Right lobe of liver (tissue), 6 donors: ENCODE results near the gene JAKMIP1. TPM values are rescaled to one million over a fixed set of nuclear protein-coding genes. Genes with fewer than 3 reads are reported as not detected.

Source experiments
- ATAC-seq, 4 donors: fragments of 200-7000 bp; cut with Tn5 transposase; one replicate each; pipeline ENCODE4 v1.9.1; 2020; ENCODE audit warnings: mild to moderate bottlenecking in 4 of 4, moderate library complexity in 4 of 4
- DNase-seq, 3 donors: peaks; one replicate each; pipeline ENCODE4 v3.0.0-alpha.2; 2020
- H3K27ac ChIP-seq, 3 donors: fragments of 200-600 bp; one replicate each; pipeline ENCODE4 v1.8.0; 2022
- H3K27me3 ChIP-seq, 2 donors: fragments of 200-600 bp; one replicate each; pipeline ENCODE4 v1.8.0; 2022
- H3K36me3 ChIP-seq, 4 donors: fragments of 200-600 bp; sonication (generic) in 1 of 4; one replicate each; pipeline versions ENCODE4 v1.5.1 to v1.8.0; 2017 to 2022; ENCODE audit warnings: control low read depth in 1 of 4
- H3K4me1 ChIP-seq, 4 donors: fragments of 200-600 bp; sonication (generic) in 1 of 4; one replicate each; pipeline versions ENCODE4 v1.5.1 to v1.8.0; 2017 to 2022; ENCODE audit warnings: control low read depth in 1 of 4
- H3K4me3 ChIP-seq, 3 donors: fragments of 200-600 bp; one replicate each; pipeline ENCODE4 v1.8.0; 2022
- H3K9me3 ChIP-seq, 4 donors: fragments of 200-600 bp; sonication (generic) in 1 of 4; one replicate each; pipeline versions ENCODE4 v1.5.1 to v1.8.0; 2017 to 2022; ENCODE audit warnings: control low read depth in 1 of 4
- POLR2A ChIP-seq: fragments of 450-650 bp; IDR thresholded peaks from one replicate; pipeline ENCODE4 v1.6.1; 2017; ENCODE audit warnings: antibody characterized with exemption, mild to moderate bottlenecking
- WGBS: methylation state at CpG from one replicate; pipeline ENCODE4 v1.1.6; 2018; ENCODE audit warnings: low coverage, low lambda C conversion rate; ENCODE audit not compliant: insufficient coverage; ENCODE audit errors: missing lambda C conversion rate; 5-methylcytosine and 5-hydroxymethylcytosine counted together
- intact Hi-C, 2 donors: fragments of 100-400 bp; cut with DNase I; formaldehyde crosslinking; loops; one replicate each; pipeline versions ENCODE4 v1.11.2 to v1.14.1; 2022
- total RNA-seq, 6 experiments: library from RNA; depleted of rRNA in 2 of 6; stranded (reverse); fragments of >200 nt in 2 of 6; fragmentation: NEBNext Ultra II Directional in 3 of 6; extraction: Animal tissue kit (Norgen Biotek cat#: 25700) in 3 of 6; gene quantifications; one replicate each; pipeline versions ENCODE4 v1.1.0 to v1.2.4, GENCODE V29; 2016 to 2023
- TF ChIP-seq, protein P1 (sequence below), 4 donors: fragments of 200-600 bp in 3 of 4; fragments of 450-650 bp in 1 of 4; IDR thresholded peaks; one replicate each; pipeline versions ENCODE4 v1.5.1 to v1.8.0; 2016 to 2022; ENCODE audit warnings: antibody characterized with exemption in 4 of 4, mild to moderate bottlenecking in 2 of 4
- donor health status: DM: no; HTN: yes; CAD: no.
- donor health status: DM: no; HTN: no; CAD: no.
- donor health status: DM: no; HTN: no; CAD: no.
- donor health status: DM: no; HTN: yes; CAD: no.
- donor health status: DM: no; HTN: yes; CAD: no.

JAKMIP1 gene
- total RNA-seq, 6 experiments from 2014 or later = 0.12 TPM; not detected in 5

- ATAC-seq = no peak
- no peaks in the 10 kb centered on the region for H3K4me1 ChIP-seq
- intact Hi-C loops = no loop called here
- no peak overlapping the region for H3K27ac ChIP-seq
- TF ChIP-seq, protein P1, sequence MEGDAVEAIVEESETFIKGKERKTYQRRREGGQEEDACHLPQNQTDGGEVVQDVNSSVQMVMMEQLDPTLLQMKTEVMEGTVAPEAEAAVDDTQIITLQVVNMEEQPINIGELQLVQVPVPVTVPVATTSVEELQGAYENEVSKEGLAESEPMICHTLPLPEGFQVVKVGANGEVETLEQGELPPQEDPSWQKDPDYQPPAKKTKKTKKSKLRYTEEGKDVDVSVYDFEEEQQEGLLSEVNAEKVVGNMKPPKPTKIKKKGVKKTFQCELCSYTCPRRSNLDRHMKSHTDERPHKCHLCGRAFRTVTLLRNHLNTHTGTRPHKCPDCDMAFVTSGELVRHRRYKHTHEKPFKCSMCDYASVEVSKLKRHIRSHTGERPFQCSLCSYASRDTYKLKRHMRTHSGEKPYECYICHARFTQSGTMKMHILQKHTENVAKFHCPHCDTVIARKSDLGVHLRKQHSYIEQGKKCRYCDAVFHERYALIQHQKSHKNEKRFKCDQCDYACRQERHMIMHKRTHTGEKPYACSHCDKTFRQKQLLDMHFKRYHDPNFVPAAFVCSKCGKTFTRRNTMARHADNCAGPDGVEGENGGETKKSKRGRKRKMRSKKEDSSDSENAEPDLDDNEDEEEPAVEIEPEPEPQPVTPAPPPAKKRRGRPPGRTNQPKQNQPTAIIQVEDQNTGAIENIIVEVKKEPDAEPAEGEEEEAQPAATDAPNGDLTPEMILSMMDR (IDR thresholded peaks at IDR 0.05) = no peak
- no peak for TF ChIP-seq POLR2A
- DNase-seq = no peak
- no peaks in the 10 kb centered on the region for H3K9me3 ChIP-seq
- H3K27me3 ChIP-seq = no peaks in the 10 kb centered on the region
- H3K4me3 ChIP-seq = no peak overlapping the region
- H3K36me3 ChIP-seq = no peaks in the 10 kb centered on the region
- 60% methylated on average over 1 of the region's 20 CpGs for WGBS
Observed at GRCh38 chr4:6021831-6022606, 178.3 kb downstream of the JAKMIP1 start.

DNA sequence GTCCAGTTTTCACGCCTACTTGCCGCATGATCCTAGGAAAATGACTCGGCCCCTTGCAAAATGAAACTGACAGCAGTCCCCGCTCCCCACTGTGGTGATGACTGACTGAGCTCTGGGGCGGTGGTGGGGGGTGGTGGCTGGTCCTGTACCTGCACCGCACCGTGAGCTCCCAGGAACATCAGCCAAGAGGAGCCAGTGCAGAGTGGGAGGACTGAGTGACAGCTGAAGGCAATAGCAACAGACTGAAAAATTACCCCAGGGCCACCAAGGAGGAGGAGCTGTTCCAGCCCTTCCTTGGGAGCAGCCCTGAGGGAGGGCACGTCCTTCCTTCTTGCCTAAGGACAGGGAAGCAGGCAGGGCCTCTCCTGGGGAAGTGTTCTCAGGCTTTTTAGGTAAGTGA, 179.7 kb downstream of the JAKMIP1 start:
- intact Hi-C loops = no loop called here
- WGBS = 56% methylated on average over 4 of the region's 8 CpGs
- no peak for ATAC-seq
- no peaks in the 10 kb centered on the region for H3K4me1 ChIP-seq
- H3K27me3 ChIP-seq = no peaks in the 10 kb centered on the region
- no peaks in the 10 kb centered on the region for H3K9me3 ChIP-seq
- no peak for TF ChIP-seq POLR2A
- TF ChIP-seq, protein P1 (IDR thresholded peaks at IDR 0.05) = no peak
- DNase-seq = no peak
- H3K4me3 ChIP-seq = no peak overlapping the region
- H3K27ac ChIP-seq = no peak overlapping the region
- H3K36me3 ChIP-seq = no peaks in the 10 kb centered on the region

GRCh38 chr4:6019316-6020263, 180.8 kb downstream of the JAKMIP1 start:
- Histone ChIP-seq H3K4me1 (no peaks in the 10 kb centered on the region), H3K27me3 (no peaks in the 10 kb centered on the region), H3K27ac (no peak overlapping the region), H3K36me3 (no peaks in the 10 kb centered on the region), H3K4me3 (no peak overlapping the region), H3K9me3 (no peaks in the 10 kb centered on the region)
- intact Hi-C loops = no loop called here
- ATAC-seq (peak; percentile 40 to 64 (median 52)), DNase-seq (no peak)
- TF ChIP-seq POLR2A = no peak
- TF ChIP-seq, protein P1 (IDR thresholded peaks at IDR 0.05) = peak; percentile 46 to 86 (median 85)
- WGBS = 39% methylated on average over 18 of the region's 22 CpGs

- WGBS = 46% methylated on average over 7 of the region's 8 CpGs
Observed at GRCh38 chr4:6018331-6018730, 182.0 kb downstream of the JAKMIP1 start, which contains the start of gene C4orf50. Gene C4orf50 (minus strand): TSS chr4:6018431.

More at GRCh38 chr4:6018331-6018730, 182.0 kb downstream of the JAKMIP1 start, which contains the start of gene C4orf50:
- H3K4me3 ChIP-seq = no peak within 1 kb of the TSS
- no peak within 1 kb of the TSS for H3K27ac ChIP-seq
- H3K4me1 ChIP-seq = no peaks in the 10 kb centered on the region
- no peaks in the 10 kb centered on the region for H3K9me3 ChIP-seq
- H3K36me3 ChIP-seq = no peaks in the 10 kb centered on the region
- no peak for ATAC-seq
- TF ChIP-seq, protein P1 (IDR thresholded peaks at IDR 0.05) = no peak
- no peak for TF ChIP-seq POLR2A
- no peaks in the 10 kb centered on the region for H3K27me3 ChIP-seq
- intact Hi-C loops = no loop called here
- no peak for DNase-seq
